ENCODE data around the gene EXD1. TPM values are rescaled to one million over a fixed set of nuclear protein-coding genes. Genes with fewer than 3 reads are reported as not detected.
"Not testable (repeated sequence)": the region's sequence is repeated elsewhere in the genome, so short reads cannot be mapped to it uniquely, and the experiment has no call there.

The EXD1 gene
- total and polyA plus RNA-seq, 2 experiments from 2014 or later = not detected

GRCh38 chr15:41235929-41236328 lies 5.4 kb upstream of the EXD1 start:
- Histone ChIP-seq H3K4me3 (no peak overlapping the region), H3K36me3 (no peaks in the 10 kb centered on the region), H3K27me3 (no peaks in the 10 kb centered on the region), H3K9me3 (ENCODE audit: low read depth) (no peaks in the 10 kb centered on the region), H3K27ac (no peak overlapping the region), H3K4me1 (ENCODE audit: low read depth) (peaks cover 5% of the 10 kb centered on the region)
- DNase-seq (ENCODE audit: low read depth in 1 of 2, low spot score in 1 of 2) = no peak
- no peak for TF ChIP-seq CTCF (IDR thresholded peaks at IDR 0.05; ENCODE audit: low read depth, low read length)

- H3K27me3 ChIP-seq; H3K27ac ChIP-seq; H3K4me3 ChIP-seq; DNase-seq (ENCODE audit: low read depth in 1 of 2, low spot score in 1 of 2); H3K36me3 ChIP-seq; H3K9me3 ChIP-seq (ENCODE audit: low read depth); H3K4me1 ChIP-seq (ENCODE audit: low read depth): not testable (repeated sequence)
Observed at GRCh38 chr15:41235228-41235627, 4.7 kb upstream of the EXD1 start.

- DNase-seq (ENCODE audit: low read depth in 1 of 2, low spot score in 1 of 2) = peak in 1 of 2 donors; percentile 76
Observed at GRCh38 chr15:41233367-41233771, 2.8 kb upstream of the EXD1 start.

GRCh38 chr15:41231422-41232226 lies 1.1 kb upstream of the EXD1 start:
- no peaks in the 10 kb centered on the region for H3K36me3 ChIP-seq
- H3K27ac ChIP-seq = peak overlapping the region; percentile 89
- H3K27me3 ChIP-seq = no peaks in the 10 kb centered on the region
- peak in 1 of 2 donors; percentile 4 for DNase-seq (ENCODE audit: low read depth in 1 of 2, low spot score in 1 of 2)
- TF ChIP-seq CTCF (IDR thresholded peaks at IDR 0.05; ENCODE audit: low read depth, low read length) = no peak
- H3K4me1 ChIP-seq (ENCODE audit: low read depth) = no peaks in the 10 kb centered on the region
- no peaks in the 10 kb centered on the region for H3K9me3 ChIP-seq (ENCODE audit: low read depth)
- H3K4me3 ChIP-seq = peak overlapping the region; percentile 74

More at GRCh38 chr15:41233367-41233771, 2.8 kb upstream of the EXD1 start:
- Histone ChIP-seq H3K36me3 (no peaks in the 10 kb centered on the region), H3K27me3 (no peaks in the 10 kb centered on the region), H3K4me3 (no peak overlapping the region), H3K27ac (no peak overlapping the region), H3K4me1 (ENCODE audit: low read depth) (peaks cover 4% of the 10 kb centered on the region), H3K9me3 (ENCODE audit: low read depth) (no peaks in the 10 kb centered on the region)
- TF ChIP-seq CTCF (IDR thresholded peaks at IDR 0.05; ENCODE audit: low read depth, low read length) = no peak

DNA sequence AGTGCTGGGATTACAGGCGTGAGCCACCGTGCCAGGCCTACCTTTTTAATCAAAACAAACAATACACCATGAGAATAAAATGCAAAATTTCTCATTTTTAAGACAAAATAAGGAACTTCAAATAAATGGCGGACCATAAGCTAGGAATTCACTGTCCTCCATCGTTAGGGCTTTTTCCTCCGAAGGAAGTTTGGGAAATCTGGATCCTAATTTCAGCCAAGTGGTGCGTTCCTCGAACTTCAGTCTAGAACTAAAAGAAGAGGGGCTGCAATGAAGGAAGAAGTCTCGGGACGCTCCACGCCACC lies 260 bp downstream of the EXD1 start:
- no peak for TF ChIP-seq CTCF (IDR thresholded peaks at IDR 0.05; ENCODE audit: low read depth, low read length)
- Histone ChIP-seq H3K9me3 (ENCODE audit: low read depth) (no peaks in the 10 kb centered on the region), H3K36me3 (no peaks in the 10 kb centered on the region), H3K4me1 (ENCODE audit: low read depth) (no peaks in the 10 kb centered on the region), H3K4me3 (peak overlapping the region; percentile 74), H3K27me3 (no peaks in the 10 kb centered on the region), H3K27ac (no peak overlapping the region)
- DNase-seq (ENCODE audit: low read depth in 1 of 2, low spot score in 1 of 2) = no peak

DNA sequence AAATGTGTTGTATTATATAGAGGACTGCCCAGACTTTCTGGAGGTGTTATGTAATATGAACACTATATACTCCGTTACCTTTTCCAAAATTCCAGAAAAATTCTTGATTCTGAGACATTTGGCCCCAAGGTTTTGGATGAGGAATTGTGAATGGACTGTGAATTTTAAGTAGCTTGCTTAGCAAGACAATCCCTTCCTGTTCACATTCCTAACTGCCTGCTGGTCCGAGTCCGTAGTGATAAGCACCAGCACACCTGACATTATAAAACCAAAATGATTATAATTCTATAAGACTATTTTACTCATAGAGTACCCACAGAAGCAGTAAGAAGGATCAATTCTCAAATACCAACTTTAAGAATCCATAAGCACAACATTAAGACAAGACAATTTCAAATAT lies 11.2 kb downstream of the EXD1 start:
- no peak overlapping the region for H3K4me3 ChIP-seq
- H3K27me3 ChIP-seq = no peaks in the 10 kb centered on the region
- DNase-seq (ENCODE audit: low read depth in 1 of 2, low spot score in 1 of 2) = no peak
- no peaks in the 10 kb centered on the region for H3K9me3 ChIP-seq (ENCODE audit: low read depth)
- no peak for TF ChIP-seq CTCF (IDR thresholded peaks at IDR 0.05; ENCODE audit: low read depth, low read length)
- no peaks in the 10 kb centered on the region for H3K4me1 ChIP-seq (ENCODE audit: low read depth)
- H3K36me3 ChIP-seq = no peaks in the 10 kb centered on the region
- H3K27ac ChIP-seq = no peak overlapping the region

All from cardiac muscle cell (in vitro differentiated cells and primary cell).